HepG2 (cell line): ENCODE results near the gene NFATC1.

Experiments used
- ARHGAP35 ChIP-seq: sonication (generic); formaldehyde crosslinking; IDR thresholded peaks from 2 replicates; pipeline ENCODE4 v1.9.0; 2022; ENCODE audit warnings: mild to moderate bottlenecking, inconsistent platforms, moderate library complexity, missing genetic modification reagents, borderline replicate concordance
- TF ChIP-seq, protein P1 (sequence below): sonication (generic); formaldehyde crosslinking; IDR thresholded peaks from 2 replicates; pipeline ENCODE4 v1.5.0; 2020; ENCODE audit warnings: mild to moderate bottlenecking, missing genetic modification reagents, moderate library complexity
- TF ChIP-seq, protein P2 (sequence below): sonication (generic); formaldehyde crosslinking; IDR thresholded peaks from 2 replicates; pipeline ENCODE4 v1.4.0; 2020; ENCODE audit warnings: missing genetic modification reagents

DNA sequence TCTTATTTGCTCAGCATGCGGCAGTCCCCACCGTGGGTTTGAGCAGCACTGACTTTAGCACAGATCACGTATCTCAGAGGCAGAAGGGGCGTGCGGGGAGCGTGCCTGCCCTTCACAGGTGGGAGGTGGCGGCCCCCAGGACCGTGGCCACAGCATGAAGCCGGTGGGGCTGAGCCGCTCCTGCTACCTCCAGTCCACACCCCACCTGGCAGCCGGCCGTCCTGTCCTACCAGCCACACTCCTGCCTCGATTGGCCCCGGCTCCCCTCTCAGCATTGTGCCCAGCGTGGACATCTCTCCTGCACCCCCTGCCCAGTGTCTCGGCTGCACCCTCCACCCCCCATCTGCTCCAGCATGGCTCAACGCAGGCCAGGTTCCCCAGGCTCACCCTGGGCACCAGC lies 73.6 kb downstream of the NFATC1 start:
- no peak for TF ChIP-seq ARHGAP35
- TF ChIP-seq, protein P1, sequence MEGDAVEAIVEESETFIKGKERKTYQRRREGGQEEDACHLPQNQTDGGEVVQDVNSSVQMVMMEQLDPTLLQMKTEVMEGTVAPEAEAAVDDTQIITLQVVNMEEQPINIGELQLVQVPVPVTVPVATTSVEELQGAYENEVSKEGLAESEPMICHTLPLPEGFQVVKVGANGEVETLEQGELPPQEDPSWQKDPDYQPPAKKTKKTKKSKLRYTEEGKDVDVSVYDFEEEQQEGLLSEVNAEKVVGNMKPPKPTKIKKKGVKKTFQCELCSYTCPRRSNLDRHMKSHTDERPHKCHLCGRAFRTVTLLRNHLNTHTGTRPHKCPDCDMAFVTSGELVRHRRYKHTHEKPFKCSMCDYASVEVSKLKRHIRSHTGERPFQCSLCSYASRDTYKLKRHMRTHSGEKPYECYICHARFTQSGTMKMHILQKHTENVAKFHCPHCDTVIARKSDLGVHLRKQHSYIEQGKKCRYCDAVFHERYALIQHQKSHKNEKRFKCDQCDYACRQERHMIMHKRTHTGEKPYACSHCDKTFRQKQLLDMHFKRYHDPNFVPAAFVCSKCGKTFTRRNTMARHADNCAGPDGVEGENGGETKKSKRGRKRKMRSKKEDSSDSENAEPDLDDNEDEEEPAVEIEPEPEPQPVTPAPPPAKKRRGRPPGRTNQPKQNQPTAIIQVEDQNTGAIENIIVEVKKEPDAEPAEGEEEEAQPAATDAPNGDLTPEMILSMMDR (CRISPR knock-in tag): no peak
- TF ChIP-seq, protein P2, sequence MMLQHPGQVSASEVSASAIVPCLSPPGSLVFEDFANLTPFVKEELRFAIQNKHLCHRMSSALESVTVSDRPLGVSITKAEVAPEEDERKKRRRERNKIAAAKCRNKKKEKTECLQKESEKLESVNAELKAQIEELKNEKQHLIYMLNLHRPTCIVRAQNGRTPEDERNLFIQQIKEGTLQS: no peak
